ENCODE data around the gene MCOLN3. TPM values are rescaled to one million over a fixed set of nuclear protein-coding genes. Genes with fewer than 3 reads are reported as not detected.

The MCOLN3 gene
- total RNA-seq, 1 experiment from 2014 or later: 14.2 TPM

GRCh38 chr1:85042413-85042812, 5.9 kb downstream of the MCOLN3 start:
- H3K27ac ChIP-seq (ENCODE audit: low read length): no peak overlapping the region
- in situ Hi-C loops (cut with HindIII; ENCODE audit: low pct_unique_long_range_greater_than_20kb, low sequenced_read_pairs) (no loop called here), intact Hi-C loops (cut with micrococcal nuclease; ENCODE audit: unreplicated experiment) (no loop called here)
- no peaks in the 10 kb centered on the region for H3K4me1 ChIP-seq (ENCODE audit: control insufficient read depth, insufficient read depth, low read length)
- TF ChIP-seq POLR2AphosphoS5 (IDR thresholded peaks at IDR 0.05; ENCODE audit: low read depth, low read length) (no peak), TCF7L2 (IDR thresholded peaks at IDR 0.05; ENCODE audit: low read depth, low read length) (no peak), SIN3A (IDR thresholded peaks at IDR 0.05; ENCODE audit: borderline replicate concordance, insufficient read depth, low read depth, low read length) (no peak)
- TF ChIP-seq, protein P1, sequence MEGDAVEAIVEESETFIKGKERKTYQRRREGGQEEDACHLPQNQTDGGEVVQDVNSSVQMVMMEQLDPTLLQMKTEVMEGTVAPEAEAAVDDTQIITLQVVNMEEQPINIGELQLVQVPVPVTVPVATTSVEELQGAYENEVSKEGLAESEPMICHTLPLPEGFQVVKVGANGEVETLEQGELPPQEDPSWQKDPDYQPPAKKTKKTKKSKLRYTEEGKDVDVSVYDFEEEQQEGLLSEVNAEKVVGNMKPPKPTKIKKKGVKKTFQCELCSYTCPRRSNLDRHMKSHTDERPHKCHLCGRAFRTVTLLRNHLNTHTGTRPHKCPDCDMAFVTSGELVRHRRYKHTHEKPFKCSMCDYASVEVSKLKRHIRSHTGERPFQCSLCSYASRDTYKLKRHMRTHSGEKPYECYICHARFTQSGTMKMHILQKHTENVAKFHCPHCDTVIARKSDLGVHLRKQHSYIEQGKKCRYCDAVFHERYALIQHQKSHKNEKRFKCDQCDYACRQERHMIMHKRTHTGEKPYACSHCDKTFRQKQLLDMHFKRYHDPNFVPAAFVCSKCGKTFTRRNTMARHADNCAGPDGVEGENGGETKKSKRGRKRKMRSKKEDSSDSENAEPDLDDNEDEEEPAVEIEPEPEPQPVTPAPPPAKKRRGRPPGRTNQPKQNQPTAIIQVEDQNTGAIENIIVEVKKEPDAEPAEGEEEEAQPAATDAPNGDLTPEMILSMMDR (IDR thresholded peaks at IDR 0.05): no peak
- TF ChIP-seq, protein P2, sequence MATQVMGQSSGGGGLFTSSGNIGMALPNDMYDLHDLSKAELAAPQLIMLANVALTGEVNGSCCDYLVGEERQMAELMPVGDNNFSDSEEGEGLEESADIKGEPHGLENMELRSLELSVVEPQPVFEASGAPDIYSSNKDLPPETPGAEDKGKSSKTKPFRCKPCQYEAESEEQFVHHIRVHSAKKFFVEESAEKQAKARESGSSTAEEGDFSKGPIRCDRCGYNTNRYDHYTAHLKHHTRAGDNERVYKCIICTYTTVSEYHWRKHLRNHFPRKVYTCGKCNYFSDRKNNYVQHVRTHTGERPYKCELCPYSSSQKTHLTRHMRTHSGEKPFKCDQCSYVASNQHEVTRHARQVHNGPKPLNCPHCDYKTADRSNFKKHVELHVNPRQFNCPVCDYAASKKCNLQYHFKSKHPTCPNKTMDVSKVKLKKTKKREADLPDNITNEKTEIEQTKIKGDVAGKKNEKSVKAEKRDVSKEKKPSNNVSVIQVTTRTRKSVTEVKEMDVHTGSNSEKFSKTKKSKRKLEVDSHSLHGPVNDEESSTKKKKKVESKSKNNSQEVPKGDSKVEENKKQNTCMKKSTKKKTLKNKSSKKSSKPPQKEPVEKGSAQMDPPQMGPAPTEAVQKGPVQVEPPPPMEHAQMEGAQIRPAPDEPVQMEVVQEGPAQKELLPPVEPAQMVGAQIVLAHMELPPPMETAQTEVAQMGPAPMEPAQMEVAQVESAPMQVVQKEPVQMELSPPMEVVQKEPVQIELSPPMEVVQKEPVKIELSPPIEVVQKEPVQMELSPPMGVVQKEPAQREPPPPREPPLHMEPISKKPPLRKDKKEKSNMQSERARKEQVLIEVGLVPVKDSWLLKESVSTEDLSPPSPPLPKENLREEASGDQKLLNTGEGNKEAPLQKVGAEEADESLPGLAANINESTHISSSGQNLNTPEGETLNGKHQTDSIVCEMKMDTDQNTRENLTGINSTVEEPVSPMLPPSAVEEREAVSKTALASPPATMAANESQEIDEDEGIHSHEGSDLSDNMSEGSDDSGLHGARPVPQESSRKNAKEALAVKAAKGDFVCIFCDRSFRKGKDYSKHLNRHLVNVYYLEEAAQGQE (IDR thresholded peaks at IDR 0.05; ENCODE audit: insufficient read depth in 1 of 2, low read depth in 2 of 2, low read length in 1 of 2): no peak
- H3K9me3 ChIP-seq (ENCODE audit: control insufficient read depth, insufficient read depth, low read depth, low read length): no peaks in the 10 kb centered on the region
- ATAC-seq: no peak
- ChIA-PET POLR2A (no interaction called here), CTCF (interaction anchor here (0.6 kb wide), 1 partner anchor 29 kb away, joined by 3 read pairs; no protein-coding TSS in a partner anchor)
- H3K27me3 ChIP-seq (ENCODE audit: control insufficient read depth, insufficient read depth, low read length): peaks cover 13% of the 10 kb centered on the region; the same call in 1 of the 2 replicates
- H3K4me3 ChIP-seq (ENCODE audit: low read depth in 2 of 2, low read length in 2 of 2): no peak overlapping the region
- no peaks in the 10 kb centered on the region for H3K36me3 ChIP-seq (ENCODE audit: control insufficient read depth, insufficient read depth, low read length)
- BruUV-seq (replicated peaks): no TSS peak
- DNase-seq (ENCODE audit: low read depth, low spot score): no peak

GRCh38 chr1:85041793-85042192, 6.5 kb downstream of the MCOLN3 start:
- TF ChIP-seq SIN3A (IDR thresholded peaks at IDR 0.05; ENCODE audit: borderline replicate concordance, insufficient read depth, low read depth, low read length): no peak
- no TSS peak for BruUV-seq (replicated peaks)
- CTCF ChIA-PET: no interaction called here
- in situ Hi-C loops (cut with HindIII; ENCODE audit: low pct_unique_long_range_greater_than_20kb, low sequenced_read_pairs) (no loop called here), intact Hi-C loops (cut with micrococcal nuclease; ENCODE audit: unreplicated experiment) (no loop called here)
- no peak overlapping the region for H3K4me3 ChIP-seq (ENCODE audit: low read depth in 2 of 2, low read length in 2 of 2)
- ATAC-seq (no peak), DNase-seq (ENCODE audit: low read depth, low spot score) (no peak)
- POLR2A ChIA-PET: interaction anchor here (0.6 to 0.7 kb wide), 2 partner anchors 46 to 134 kb away, joined by 3 to 4 read pairs; no protein-coding TSS in a partner anchor
- H3K9me3 ChIP-seq (ENCODE audit: control insufficient read depth, insufficient read depth, low read depth, low read length): no peaks in the 10 kb centered on the region
- H3K27ac ChIP-seq (ENCODE audit: low read length): no peak overlapping the region
- H3K36me3 ChIP-seq (ENCODE audit: control insufficient read depth, insufficient read depth, low read length): no peaks in the 10 kb centered on the region
- H3K27me3 ChIP-seq (ENCODE audit: control insufficient read depth, insufficient read depth, low read length): peaks cover 9% of the 10 kb centered on the region; the same call in 1 of the 2 replicates
- no peaks in the 10 kb centered on the region for H3K4me1 ChIP-seq (ENCODE audit: control insufficient read depth, insufficient read depth, low read length)

DNA sequence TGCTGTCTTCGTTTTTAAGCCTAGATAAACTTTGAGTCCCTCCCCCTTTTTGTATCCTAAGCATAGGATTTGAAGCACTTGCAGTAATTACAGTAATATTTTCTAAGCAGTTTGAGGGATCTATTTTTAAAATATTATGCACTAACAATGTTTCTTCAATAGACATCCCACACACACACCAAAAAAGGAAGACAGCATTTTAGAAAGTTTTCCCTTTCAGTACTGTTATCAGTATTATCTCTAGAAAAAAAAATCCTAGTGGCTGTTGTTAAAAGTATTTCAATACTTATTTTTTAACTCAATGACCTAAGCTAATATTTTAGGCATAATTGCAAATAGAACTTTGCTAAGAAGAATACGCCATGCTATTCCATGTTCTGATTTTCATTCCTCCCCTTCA, 15.1 kb downstream of the MCOLN3 start:
- CTCF ChIA-PET: no interaction called here

More for the DNA sequence above, 15.1 kb downstream of the MCOLN3 start:
- ATAC-seq (no peak), DNase-seq (ENCODE audit: low read depth, low spot score) (no peak)
- BruUV-seq (replicated peaks): no TSS peak
- H3K27me3 ChIP-seq (ENCODE audit: control insufficient read depth, insufficient read depth, low read length): no peaks in the 10 kb centered on the region
- intact Hi-C loops (cut with micrococcal nuclease; ENCODE audit: unreplicated experiment) (no loop called here), in situ Hi-C loops (cut with HindIII; ENCODE audit: low pct_unique_long_range_greater_than_20kb, low sequenced_read_pairs) (no loop called here)
- no peak overlapping the region for H3K4me3 ChIP-seq (ENCODE audit: low read depth in 2 of 2, low read length in 2 of 2)
- no peaks in the 10 kb centered on the region for H3K4me1 ChIP-seq (ENCODE audit: control insufficient read depth, insufficient read depth, low read length)
- no peaks in the 10 kb centered on the region for H3K9me3 ChIP-seq (ENCODE audit: control insufficient read depth, insufficient read depth, low read depth, low read length)
- H3K27ac ChIP-seq (ENCODE audit: low read length): no peak overlapping the region
- no peaks in the 10 kb centered on the region for H3K36me3 ChIP-seq (ENCODE audit: control insufficient read depth, insufficient read depth, low read length)
- POLR2A ChIA-PET: no interaction called here
- TF ChIP-seq POLR2AphosphoS5 (IDR thresholded peaks at IDR 0.05; ENCODE audit: low read depth, low read length) (no peak), TCF7L2 (IDR thresholded peaks at IDR 0.05; ENCODE audit: low read depth, low read length) (no peak), SIN3A (IDR thresholded peaks at IDR 0.05; ENCODE audit: borderline replicate concordance, insufficient read depth, low read depth, low read length) (no peak)
- TF ChIP-seq, protein P1 (IDR thresholded peaks at IDR 0.05): no peak
- TF ChIP-seq, protein P2 (IDR thresholded peaks at IDR 0.05; ENCODE audit: insufficient read depth in 1 of 2, low read depth in 2 of 2, low read length in 1 of 2): no peak
